Lung (tissue), 12 donors: ENCODE measurements around the gene BRF1. TPM values are rescaled to one million over a fixed set of nuclear protein-coding genes. Genes with fewer than 3 reads are reported as not detected.
A peak's percentile ranks its signal among the peaks of the same experiment; 100 is the strongest.

Experiments used
- ATAC-seq: fragments of 200-7000 bp; cut with Tn5 transposase; one replicate; pipeline ENCODE4 v1.9.1; 2020; ENCODE audit warnings: moderate number of reproducible peaks; ENCODE audit not compliant: insufficient read depth, low FRiP score
- DNase-seq, 3 donors: peaks; one replicate each; pipeline ENCODE4 v3.0.0-alpha.2; 2013 to 2017
- H3K27ac ChIP-seq, 2 donors: one replicate each; pipeline ENCODE4 v1.5.1; 2013; ENCODE audit warnings: mild to moderate bottlenecking in 2 of 2, moderate library complexity in 2 of 2, control low read depth in 1 of 2, inconsistent platforms in 1 of 2, low read depth in 1 of 2, low read length in 1 of 2
- H3K27me3 ChIP-seq, 3 donors: one replicate each; pipeline ENCODE4 v1.5.1; 2013; ENCODE audit warnings: low read length in 2 of 3; ENCODE audit not compliant: control insufficient read depth in 3 of 3, insufficient read depth in 3 of 3
- H3K36me3 ChIP-seq, 4 donors: one replicate each; pipeline ENCODE4 v1.5.1; 2013; ENCODE audit warnings: low read length in 4 of 4, mild to moderate bottlenecking in 1 of 4, moderate library complexity in 1 of 4; ENCODE audit not compliant: control insufficient read depth in 4 of 4, insufficient read depth in 4 of 4
- H3K4me1 ChIP-seq, 5 donors: one replicate each; pipeline ENCODE4 v1.5.1; 2013; ENCODE audit warnings: low read length in 5 of 5, mild to moderate bottlenecking in 2 of 5, moderate library complexity in 1 of 5; ENCODE audit not compliant: control insufficient read depth in 5 of 5, insufficient read depth in 5 of 5
- H3K4me3 ChIP-seq: one replicate; pipeline ENCODE4 v1.5.1; 2013; ENCODE audit warnings: mild to moderate bottlenecking, control low read depth, moderate library complexity
- H3K9ac ChIP-seq, 2 donors: one replicate each; pipeline ENCODE4 v1.5.1; 2013; ENCODE audit warnings: low read length in 2 of 2, control low read depth in 1 of 2; ENCODE audit not compliant: insufficient read depth in 1 of 2
- H3K9me3 ChIP-seq, 4 donors: one replicate each; pipeline ENCODE4 v1.5.1; 2013; ENCODE audit warnings: low read length in 3 of 4, mild to moderate bottlenecking in 1 of 4, moderate library complexity in 1 of 4; ENCODE audit not compliant: control insufficient read depth in 4 of 4, insufficient read depth in 3 of 4
- CTCF ChIP-seq: IDR thresholded peaks from 2 replicates; pipeline ENCODE4 v1.5.1; 2012; ENCODE audit warnings: mild to moderate bottlenecking; ENCODE audit errors: control extremely low read depth, extremely low read depth
- WGBS, 2 donors: extraction: QIAGEN DNeasy Blood & Tissue Kit; methylation state at CpG; one replicate each; pipeline ENCODE4 v1.1.7; 2013; 5-methylcytosine and 5-hydroxymethylcytosine counted together
- polyA plus RNA-seq, 2 donors: library from polyadenylated mRNA; stranded (reverse); fragments of 200-250 nt; gene quantifications; one replicate each; pipeline ENCODE4 v1.2.1, GENCODE V29; 2013
- total RNA-seq, 2 donors: library from RNA; depleted of rRNA in 1 of 2; stranded (reverse); fragments of >200 nt in 1 of 2; gene quantifications; one replicate each; pipeline ENCODE4 v1.2.1, GENCODE V29; 2014 to 2021
- donor health status: control.
- donor health status: control.
- donor health status: Bipolar disorder and iron deficiency.
- donor health status: healthy.
- donor health status: DM: yes; HTN: yes; CAD: no.

The BRF1 gene
- total and polyA plus RNA-seq, 4 donors: 14.2 to 55.3 (median 37.2) TPM

GRCh38 chr14:105324871-105325270 lies 24.1 kb upstream of the BRF1 start:
- Histone ChIP-seq H3K36me3 (peaks cover 0 to 3% (median 0%) of the 10 kb centered on the region in 4 donors), H3K9ac (no peak overlapping the region), H3K27me3 (no peaks in the 10 kb centered on the region), H3K9me3 (no peaks in the 10 kb centered on the region), H3K4me3 (no peak overlapping the region), H3K4me1 (peaks cover 0 to 29% (median 13%) of the 10 kb centered on the region in 5 donors), H3K27ac (no peak overlapping the region)
- no peak for DNase-seq
- no peak for TF ChIP-seq CTCF
- WGBS, 2 donors: 84 to 93% methylated on average over 12 of the region's 12 CpGs
- no peak for ATAC-seq

- Histone ChIP-seq H3K4me3 (no peak overlapping the region), H3K36me3 (peaks cover 0 to 3% (median 0%) of the 10 kb centered on the region in 4 donors), H3K27ac (peak overlapping the region in 1 of 2 donors; percentile 50), H3K9me3 (no peaks in the 10 kb centered on the region), H3K9ac (no peak overlapping the region), H3K4me1 (peaks cover 0 to 23% (median 13%) of the 10 kb centered on the region in 5 donors), H3K27me3 (no peaks in the 10 kb centered on the region)
- ATAC-seq (no peak), DNase-seq (peak in 1 of 3 donors; percentile 47)
- 83 to 96% methylated on average over 30 of the region's 30 CpGs for WGBS, 2 donors
- TF ChIP-seq CTCF: no peak
Measured at GRCh38 chr14:105324080-105324778, 23.4 kb upstream of the BRF1 start.

- ATAC-seq (no peak), DNase-seq (no peak)
- Histone ChIP-seq H3K36me3 (peaks cover 0 to 3% (median 0%) of the 10 kb centered on the region in 4 donors), H3K4me3 (no peak overlapping the region), H3K9me3 (no peaks in the 10 kb centered on the region), H3K27ac (peak overlapping the region; percentile 13 to 50), H3K4me1 (peaks cover 0 to 18% (median 9%) of the 10 kb centered on the region in 5 donors), H3K9ac (no peak overlapping the region), H3K27me3 (no peaks in the 10 kb centered on the region)
- TF ChIP-seq CTCF: no peak
- WGBS, 2 donors: 91 to 98% methylated on average over 12 to 13 of the region's 13 CpGs
Measured at GRCh38 chr14:105323663-105324062, 22.9 kb upstream of the BRF1 start.
